ENCODE measurements around the gene RAB20. TPM values are rescaled to one million over a fixed set of nuclear protein-coding genes. Genes with fewer than 3 reads are reported as not detected.
"Not testable (repeated sequence)": the region's sequence is repeated elsewhere in the genome, so short reads cannot be mapped to it uniquely, and the experiment has no call there.

RAB20 gene
- 6.7 and 17.0 TPM in 2 replicates for total RNA-seq

DNA sequence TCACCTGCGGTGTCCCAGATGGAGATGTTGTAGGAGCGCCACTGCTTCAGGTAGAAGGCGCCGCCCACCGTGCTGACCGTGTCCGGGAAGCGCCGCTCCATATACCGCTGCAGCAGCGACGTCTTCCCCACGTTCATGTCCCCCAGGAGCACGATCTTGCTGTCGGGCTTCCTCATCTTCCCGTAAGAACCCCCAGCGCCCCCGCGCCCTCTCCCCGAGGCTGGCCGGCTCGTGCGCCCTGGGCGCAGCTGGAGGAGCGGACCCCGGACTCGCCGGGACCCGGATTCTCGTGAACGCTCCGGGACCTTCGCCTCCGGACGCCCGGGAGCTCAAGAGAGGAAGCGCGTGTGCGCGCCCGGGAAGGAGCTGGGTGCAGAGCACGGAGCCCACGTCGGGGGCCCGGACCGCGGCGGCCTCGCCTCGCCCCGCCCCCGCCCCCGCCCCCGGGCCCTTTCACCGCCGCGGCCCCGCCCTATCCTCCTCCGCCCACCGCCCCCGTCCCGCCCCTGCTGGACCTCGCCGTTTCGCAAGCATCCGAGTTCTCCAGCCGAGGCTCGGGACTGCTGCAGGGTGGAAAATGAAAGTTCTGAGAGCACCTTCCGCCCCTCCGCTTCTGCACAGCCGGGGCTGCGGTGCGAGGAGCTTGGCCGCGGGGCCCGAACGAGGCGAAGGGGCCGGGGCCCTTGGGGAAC lies at the start of gene RAB20:
Gene RAB20 (minus strand): TSS at position 379 of the 692 bp plus-strand sequence. CDS start 203 bp downstream, at position 176.
- DNase-seq (ENCODE audit: low read depth) = no peak
- peak within 1 kb of the TSS; percentile 95 for H3K4me3 ChIP-seq (ENCODE audit: low read depth, low read length)
- TF ChIP-seq, protein P1, sequence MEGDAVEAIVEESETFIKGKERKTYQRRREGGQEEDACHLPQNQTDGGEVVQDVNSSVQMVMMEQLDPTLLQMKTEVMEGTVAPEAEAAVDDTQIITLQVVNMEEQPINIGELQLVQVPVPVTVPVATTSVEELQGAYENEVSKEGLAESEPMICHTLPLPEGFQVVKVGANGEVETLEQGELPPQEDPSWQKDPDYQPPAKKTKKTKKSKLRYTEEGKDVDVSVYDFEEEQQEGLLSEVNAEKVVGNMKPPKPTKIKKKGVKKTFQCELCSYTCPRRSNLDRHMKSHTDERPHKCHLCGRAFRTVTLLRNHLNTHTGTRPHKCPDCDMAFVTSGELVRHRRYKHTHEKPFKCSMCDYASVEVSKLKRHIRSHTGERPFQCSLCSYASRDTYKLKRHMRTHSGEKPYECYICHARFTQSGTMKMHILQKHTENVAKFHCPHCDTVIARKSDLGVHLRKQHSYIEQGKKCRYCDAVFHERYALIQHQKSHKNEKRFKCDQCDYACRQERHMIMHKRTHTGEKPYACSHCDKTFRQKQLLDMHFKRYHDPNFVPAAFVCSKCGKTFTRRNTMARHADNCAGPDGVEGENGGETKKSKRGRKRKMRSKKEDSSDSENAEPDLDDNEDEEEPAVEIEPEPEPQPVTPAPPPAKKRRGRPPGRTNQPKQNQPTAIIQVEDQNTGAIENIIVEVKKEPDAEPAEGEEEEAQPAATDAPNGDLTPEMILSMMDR (conservative IDR thresholded peaks at IDR 0.05; ENCODE audit: low read depth, low read length) = no peak

- H3K4me3 ChIP-seq (ENCODE audit: low read depth, low read length) = peak overlapping the region; percentile 11
- TF ChIP-seq, protein P1 (conservative IDR thresholded peaks at IDR 0.05; ENCODE audit: low read depth, low read length) = no peak
- no peak for DNase-seq (ENCODE audit: low read depth)
Observed at GRCh38 chr13:110610955-110611595, 49.6 kb upstream of the RAB20 start.

GRCh38 chr13:110607675-110608224 lies 46.2 kb upstream of the RAB20 start:
- no peak overlapping the region for H3K4me3 ChIP-seq (ENCODE audit: low read depth, low read length)
- TF ChIP-seq, protein P1 (conservative IDR thresholded peaks at IDR 0.05; ENCODE audit: low read depth, low read length) = no peak
- DNase-seq (ENCODE audit: low read depth) = no peak

DNA sequence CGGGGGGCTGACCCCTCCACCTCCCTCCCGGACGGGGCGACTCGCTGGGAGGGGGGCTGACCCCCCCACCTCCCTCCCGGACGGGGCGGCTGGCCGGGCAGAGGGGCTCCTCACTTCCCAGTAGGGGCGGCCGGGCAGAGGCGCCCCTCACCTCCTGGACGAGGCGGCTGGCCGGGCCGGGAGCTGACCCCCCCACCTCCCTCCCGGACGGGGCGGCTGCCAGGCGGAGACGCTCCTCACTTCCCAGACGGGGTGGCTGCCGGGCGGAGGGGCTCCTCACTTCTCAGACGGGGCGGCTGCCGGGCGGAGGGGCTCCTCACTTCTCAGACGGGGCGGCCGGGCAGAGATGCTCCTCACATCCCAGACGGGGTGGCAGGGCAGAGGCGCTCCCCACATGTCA lies 44.8 kb upstream of the RAB20 start:
- not testable (repeated sequence) for H3K4me3 ChIP-seq (ENCODE audit: low read depth, low read length); DNase-seq (ENCODE audit: low read depth)

DNA sequence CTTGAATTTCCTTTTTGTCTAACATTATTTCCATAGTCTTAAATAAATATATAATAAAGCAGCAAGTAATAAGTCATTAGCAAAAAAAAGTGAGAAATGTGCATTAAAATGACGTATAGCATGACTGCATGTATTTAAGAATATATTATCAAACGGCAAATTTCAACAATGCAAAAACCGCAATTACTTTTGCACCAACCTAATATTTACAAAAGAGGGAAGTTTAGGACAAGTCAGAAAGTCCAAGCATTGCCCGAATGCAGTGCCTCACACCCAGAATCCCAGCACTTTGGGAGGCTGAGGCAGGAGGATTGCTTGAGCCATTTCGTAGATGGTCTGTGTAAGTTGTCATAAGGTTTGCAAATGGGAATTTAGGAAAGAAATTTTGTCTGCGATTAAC lies 43.6 kb upstream of the RAB20 start:
- DNase-seq (ENCODE audit: low read depth) = no peak
- TF ChIP-seq, protein P1 (conservative IDR thresholded peaks at IDR 0.05; ENCODE audit: low read depth, low read length) = no peak
- no peak overlapping the region for H3K4me3 ChIP-seq (ENCODE audit: low read depth, low read length)

DNA sequence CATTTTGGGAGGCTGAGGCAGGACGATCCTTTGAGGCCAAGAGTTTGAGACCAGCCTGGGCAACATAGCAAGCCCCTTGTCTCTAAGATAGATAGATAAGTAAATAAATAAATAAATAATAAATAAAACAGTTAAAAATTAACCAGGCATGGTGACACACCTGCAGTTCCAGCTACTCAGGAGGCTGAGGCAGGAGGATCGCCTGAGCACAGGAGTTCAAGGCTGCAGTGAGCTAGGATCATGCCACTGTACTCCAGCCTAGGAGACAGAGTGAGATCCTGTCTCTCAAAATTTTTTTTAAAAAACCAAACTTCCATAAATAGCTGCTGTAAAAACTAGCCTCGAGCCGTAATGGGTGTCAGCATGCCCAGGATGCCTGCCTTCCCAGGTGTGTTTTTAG lies 39.5 kb upstream of the RAB20 start:
- DNase-seq (ENCODE audit: low read depth) = no peak
- TF ChIP-seq, protein P1 (conservative IDR thresholded peaks at IDR 0.05; ENCODE audit: low read depth, low read length) = no peak
- no peak overlapping the region for H3K4me3 ChIP-seq (ENCODE audit: low read depth, low read length)

DNA sequence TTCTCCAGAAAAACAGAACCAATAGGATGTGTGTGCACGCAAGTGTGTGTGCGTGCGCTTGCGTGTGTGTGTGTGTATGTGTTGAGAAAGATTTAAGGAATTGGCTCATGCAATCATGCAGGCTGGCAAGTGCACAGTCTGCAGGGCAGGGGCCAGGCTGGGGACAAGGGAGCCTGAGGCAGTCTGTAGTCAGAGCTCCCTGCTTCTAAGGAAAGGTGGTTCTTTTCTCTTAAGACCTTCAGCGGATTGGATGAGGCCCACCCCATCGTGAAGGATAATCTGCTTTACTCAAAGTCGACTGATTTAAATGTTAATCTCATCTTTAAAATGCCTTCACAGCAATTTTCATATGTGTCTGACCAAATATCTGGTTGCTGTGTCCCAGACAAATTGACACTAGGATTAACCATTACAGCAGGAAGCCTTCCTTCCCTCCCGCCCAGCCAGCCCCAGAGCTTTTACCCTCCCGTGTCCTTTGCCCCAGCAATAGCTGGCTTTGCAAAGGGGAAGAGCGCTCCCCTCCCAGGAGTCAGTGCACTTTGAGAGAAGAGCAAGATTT lies 38.8 kb upstream of the RAB20 start:
- TF ChIP-seq, protein P1 (conservative IDR thresholded peaks at IDR 0.05; ENCODE audit: low read depth, low read length) = no peak
- DNase-seq (ENCODE audit: low read depth) = no peak
- no peak overlapping the region for H3K4me3 ChIP-seq (ENCODE audit: low read depth, low read length)

All from epithelial cell of proximal tubule (primary cell).